HG03064 (cell line): ENCODE measurements around the gene LRRC42.
"Not testable (repeated sequence)": the region's sequence is repeated elsewhere in the genome, so short reads cannot be mapped to it uniquely, and the experiment has no call there.

ENCODE experiments used
- ATAC-seq: cut with Tn5 transposase; IDR thresholded peaks from one replicate; pipeline ENCODE4 v1.9.1; 2021; ENCODE audit warnings: low read depth; ENCODE audit not compliant: unreplicated experiment

LRRC42 gene

DNA sequence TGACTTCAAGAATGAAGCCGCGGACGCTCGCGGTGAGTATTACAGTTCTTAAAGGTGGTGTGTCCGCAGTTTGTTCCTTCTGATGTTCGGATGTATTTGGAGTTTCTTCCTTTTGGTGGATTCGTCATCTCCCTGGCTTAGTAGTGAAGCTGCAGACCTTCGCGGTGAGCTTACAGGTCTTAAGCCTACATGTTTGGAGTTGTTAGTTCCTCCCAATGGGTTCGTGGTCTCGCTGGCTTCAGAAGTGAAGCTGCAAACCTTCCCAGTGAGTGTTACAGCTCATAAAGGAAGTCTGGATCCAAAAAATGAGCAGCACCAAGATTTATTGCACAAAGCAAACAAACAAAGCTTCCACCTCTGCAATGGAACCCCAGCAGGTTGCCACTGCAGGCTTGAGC, 57.1 kb downstream of the LRRC42 start:
- ATAC-seq: no peak

DNA sequence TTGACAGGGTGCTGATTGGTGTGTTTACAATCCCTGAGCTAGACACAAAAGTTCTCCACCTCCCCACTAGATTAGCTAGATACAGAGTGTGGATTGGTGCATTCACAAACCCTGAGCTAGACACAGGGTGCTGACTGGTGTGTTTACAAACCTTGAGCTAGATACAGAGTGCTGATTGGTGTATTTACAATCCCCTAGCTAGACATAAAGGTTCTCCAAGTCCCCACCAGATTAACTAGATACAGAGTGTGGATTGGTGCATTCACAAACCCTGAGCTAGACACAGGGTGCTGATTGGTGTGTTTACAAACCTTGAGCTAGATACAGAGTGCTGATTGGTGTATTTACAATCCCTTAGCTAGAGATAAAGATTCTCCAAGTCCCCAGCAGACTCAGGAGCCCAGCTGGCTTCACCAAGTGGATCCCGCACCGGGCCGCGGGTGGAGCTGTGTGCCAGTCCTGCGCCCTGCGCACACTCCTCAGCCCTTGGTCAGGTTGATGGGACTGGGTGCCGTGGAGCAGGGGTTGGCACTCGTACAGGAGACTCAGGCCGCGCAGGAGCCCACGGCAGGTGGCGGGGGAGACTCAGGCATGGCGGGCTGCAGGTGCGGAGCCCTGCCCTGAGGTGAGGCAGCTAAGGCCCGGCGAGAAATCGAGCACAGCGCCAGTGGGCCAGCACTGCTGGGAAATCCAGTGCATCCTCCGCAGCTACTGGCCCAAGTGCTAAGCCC, 57.8 kb downstream of the LRRC42 start:
- not testable (repeated sequence) for ATAC-seq

DNA sequence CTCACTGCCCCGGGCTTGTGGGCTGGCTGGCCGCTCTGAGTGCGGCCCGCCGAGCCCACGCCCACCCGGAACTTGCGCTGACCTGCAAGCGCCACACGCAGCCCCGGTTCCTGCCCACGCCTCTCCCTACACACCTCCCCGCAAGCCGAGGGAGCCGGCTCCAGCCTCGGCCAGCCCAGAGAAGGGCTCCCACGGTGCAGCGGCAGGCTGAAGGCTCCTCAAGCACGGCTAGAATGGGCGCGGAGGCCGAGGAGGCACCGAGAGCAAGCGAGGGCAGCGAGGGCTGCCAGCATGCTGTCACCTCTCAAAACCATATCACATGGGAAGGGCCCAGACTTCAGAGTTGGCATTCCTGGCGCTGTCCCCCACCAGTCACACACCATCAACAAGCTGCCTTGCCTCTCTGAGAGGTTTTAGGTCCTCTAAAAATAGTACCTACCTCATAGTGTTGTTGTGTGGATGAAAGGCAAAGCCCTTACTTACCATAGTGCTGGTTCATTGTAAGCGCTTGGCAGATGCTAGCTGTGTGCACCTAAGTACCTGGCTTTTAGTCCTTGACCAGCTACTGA, 58.4 kb downstream of the LRRC42 start:
- no peak for ATAC-seq

DNA sequence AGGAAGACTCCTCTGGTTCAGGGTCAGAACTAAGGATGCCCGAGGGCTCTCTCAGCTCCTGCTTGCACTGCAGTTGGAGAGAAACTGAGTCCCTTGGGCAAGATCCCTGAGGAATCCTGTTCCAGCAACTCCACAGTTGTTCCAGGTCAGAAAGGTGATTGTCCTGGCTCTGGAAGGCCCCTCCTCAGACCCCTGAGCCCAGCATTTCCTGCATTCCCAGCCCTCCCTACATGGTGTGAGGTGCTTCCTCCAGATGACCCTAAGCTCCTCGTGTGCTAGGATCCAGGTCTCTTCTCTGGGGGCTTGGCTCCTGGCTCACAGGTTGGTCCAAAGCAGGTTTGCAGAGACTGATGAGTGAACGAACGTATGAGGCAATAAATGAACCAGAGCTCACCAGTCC, 60.4 kb downstream of the LRRC42 start:
- ATAC-seq: no peak

DNA sequence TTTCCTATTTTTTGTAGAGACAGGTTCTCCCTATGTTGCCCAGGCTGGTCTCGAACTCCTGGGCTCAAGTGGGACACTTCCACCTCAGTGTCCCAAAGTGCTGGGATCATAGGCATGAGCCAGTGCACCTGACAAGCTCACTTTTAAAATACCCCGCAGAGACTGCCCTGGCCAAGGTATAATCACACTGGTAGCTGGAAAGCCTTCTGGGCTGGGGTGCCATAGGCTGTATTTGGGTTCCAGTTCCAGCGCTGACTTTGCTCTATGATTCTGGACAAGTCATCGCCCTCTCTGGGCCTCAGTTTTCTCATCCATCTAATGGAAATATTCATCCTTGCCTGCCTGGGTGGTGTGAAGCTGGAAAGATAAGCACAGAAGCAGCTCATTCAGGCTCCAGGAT, 61.5 kb downstream of the LRRC42 start:
- no peak for ATAC-seq

DNA sequence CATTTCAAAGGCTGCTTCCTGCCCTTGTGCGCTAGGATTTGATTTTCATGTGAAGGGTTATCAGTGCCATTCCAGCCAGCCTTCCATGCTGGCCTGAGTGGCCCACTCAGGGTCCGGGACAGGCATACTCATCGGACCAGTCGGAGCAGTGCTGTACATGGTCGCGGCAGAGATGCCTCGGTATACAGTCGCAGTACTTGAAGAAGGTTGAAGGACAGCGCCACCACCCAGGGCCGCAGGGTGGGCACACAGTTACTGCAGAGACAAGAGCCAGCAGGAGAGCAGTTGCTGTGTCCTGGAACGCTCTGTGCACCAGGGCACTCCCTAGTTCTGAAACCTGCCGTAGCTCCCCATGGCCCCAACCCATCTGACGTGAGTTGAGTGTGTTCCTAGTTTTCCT, 62.7 kb downstream of the LRRC42 start:
- ATAC-seq: no peak

DNA sequence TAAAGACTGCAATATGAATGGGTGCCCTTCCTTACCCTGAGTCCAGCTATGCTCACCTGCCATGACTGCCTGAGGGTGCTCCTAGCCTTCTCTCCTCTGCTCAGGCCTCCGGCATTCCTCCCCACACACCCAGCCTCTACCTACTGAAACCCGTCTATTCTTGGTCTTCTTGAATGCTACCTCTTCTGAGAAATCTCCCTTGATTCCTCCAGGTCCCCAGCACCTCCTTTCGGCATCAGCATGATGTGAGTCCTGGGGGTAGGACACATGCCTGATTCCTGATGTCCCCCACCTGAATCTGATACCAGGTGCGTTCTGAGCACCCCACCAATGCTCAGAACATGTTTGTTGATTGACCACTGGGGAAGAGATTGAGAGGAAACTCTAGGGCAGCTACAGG, 63.3 kb downstream of the LRRC42 start:
- ATAC-seq: no peak

DNA sequence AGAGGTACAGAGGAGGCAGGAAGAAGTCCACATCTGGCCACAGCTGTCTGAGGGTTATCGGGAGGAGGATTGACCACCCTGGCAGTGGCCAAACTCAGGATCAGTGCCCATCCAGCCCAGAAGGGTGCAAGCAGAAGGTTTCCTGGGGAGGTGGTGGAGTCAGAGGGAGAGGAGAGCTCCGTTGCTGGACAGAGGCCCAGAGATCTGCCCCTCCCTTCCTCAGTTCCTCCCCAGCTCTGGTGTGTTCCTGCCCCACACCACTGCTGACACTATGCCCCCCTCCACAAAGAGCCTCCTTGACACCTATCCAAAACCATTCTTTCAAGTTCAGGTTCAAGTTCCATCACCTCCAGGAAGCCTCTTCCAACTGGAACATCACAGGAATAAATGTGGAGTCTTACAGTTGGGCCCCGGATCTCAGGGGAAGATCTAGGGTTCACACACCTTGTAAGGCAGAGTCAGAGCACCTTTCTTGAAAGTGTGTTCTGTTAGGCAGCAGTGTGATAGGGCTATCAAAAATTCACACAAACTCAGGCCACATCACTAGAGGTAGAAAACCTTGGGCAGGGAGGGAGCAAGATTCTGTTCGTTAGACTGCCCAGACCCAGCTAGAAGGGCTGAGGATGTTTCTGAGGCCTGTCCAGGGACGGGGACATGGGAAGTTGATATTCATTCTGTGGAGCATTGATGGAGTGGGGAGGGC, 64.4 kb downstream of the LRRC42 start:
- ATAC-seq: no peak

DNA sequence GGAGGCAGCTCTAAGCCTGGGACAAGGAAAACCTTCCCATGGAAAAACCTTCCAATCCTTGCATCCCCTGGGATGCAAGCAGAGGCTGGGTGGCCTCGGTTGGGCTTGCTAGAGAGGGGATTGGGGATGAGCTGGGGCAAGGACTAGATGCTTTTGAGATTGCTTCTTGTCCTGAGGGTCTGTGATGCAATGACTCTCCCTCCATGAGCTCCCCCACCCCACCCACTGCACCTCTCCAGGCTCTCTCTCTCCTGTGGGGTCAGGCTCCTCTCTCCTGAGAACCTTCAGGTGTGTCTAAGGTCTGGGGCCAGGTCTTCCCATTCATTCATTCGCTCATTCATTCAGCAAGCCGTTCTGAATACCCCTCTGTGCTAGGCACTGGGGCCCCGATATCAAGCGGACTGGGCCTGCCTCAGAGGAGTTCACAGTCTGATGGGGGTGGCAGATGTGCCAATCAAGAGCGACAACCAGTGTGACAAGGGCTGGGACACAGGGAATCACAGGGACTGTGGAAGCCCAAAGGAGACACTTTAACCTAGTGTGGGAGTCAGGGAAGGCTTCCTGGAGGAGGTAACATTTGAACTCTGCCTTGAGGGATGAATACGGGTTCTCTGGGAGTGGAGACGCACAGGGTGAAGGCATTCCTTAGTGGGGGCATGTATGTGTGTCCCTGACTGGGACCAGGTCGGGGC, 65.3 kb downstream of the LRRC42 start:
- ATAC-seq: no peak

DNA sequence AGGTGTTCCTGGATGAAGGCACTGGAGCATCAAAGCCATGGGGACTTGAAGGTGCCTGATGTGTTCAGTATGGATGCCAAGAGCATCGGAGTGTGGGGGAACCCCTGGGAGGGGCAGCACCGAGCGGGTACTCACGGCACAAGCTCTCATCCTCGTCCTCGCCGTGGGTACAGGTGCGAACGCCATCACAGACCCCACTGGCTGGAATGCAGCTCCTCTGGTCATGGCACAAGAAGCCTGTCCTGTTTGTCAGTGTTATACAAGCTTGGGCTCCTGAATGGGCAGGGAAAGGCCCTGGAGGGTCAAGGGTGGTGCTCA, 65.8 kb downstream of the LRRC42 start:
- no peak for ATAC-seq

DNA sequence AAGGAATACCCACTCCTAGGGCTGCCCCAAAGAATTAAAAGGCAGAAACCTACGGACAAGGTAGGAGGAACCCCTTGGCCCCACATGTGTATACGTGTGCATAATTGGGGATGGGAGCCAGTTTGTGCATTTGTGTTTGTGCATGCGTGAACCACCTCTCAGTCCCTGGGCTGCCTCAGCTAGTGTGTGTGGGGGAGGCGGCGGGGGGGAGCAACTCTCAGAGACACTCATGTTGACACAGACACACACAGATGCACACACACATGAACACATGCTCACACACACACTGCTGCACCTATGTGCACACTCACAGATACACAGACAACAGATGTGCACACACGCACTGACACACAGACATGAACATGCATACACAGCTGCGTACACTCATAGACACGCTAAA, 66.7 kb downstream of the LRRC42 start:
- no peak for ATAC-seq

DNA sequence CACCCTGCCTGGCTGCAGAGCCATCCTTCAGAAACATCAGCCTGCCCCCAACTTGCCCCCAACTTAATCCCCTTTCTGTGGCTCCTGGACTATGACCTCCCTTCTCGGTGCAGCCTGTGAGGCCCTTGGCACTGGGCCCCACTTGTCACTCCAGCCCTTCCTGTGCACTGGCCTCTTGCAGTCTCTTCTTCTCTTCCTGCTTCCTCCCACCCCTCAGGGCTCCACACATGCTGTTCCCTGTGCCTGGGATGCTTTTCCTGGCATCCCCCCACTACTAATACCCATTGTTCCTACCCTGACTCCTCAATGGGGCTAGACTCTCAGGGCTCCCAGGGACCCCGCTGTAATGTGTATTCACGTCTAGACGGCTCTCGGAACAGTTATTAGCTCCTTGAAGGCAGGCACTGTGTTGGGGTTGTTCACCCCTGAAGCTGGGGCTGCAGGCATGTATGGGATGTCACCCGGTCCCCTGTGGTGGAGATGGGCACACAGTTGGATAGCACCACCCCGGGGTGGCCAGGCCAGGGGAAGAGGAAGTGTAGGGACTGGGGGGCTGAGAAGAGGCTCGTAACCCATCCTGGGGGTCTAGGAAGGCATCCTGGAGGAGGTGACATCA, 67.4 kb downstream of the LRRC42 start:
- ATAC-seq: no peak

DNA sequence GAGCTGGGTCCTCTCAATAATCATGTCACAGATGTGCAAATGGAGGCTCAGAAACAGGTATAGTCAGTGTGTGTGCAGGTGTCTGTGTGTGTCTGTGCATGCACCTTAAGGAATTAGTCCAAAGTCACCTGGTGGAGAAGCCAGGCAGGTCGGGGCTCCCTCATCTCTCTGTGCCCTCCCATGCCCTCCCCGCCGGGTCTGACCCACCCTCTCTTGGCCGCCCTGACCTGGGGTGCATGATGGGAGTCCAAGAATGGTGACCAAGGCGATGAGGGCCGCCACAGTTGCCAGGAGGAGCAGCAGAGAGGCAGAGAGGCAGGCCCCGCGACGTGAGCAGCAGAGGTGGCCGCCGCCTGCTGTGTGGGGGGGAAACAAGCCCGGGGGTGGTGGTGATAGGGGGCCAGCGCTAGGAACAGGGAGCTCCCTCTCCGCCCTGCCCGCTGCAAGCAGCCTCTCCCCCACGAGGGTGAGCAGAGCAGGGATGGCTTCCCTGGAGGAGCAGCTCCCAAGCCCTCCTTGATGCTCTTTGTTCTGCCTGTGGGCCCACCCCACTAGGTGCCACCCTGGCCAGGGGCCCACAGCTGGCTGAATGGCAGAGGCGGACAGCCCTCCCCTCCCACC, 68.0 kb downstream of the LRRC42 start:
- ATAC-seq: no peak

DNA sequence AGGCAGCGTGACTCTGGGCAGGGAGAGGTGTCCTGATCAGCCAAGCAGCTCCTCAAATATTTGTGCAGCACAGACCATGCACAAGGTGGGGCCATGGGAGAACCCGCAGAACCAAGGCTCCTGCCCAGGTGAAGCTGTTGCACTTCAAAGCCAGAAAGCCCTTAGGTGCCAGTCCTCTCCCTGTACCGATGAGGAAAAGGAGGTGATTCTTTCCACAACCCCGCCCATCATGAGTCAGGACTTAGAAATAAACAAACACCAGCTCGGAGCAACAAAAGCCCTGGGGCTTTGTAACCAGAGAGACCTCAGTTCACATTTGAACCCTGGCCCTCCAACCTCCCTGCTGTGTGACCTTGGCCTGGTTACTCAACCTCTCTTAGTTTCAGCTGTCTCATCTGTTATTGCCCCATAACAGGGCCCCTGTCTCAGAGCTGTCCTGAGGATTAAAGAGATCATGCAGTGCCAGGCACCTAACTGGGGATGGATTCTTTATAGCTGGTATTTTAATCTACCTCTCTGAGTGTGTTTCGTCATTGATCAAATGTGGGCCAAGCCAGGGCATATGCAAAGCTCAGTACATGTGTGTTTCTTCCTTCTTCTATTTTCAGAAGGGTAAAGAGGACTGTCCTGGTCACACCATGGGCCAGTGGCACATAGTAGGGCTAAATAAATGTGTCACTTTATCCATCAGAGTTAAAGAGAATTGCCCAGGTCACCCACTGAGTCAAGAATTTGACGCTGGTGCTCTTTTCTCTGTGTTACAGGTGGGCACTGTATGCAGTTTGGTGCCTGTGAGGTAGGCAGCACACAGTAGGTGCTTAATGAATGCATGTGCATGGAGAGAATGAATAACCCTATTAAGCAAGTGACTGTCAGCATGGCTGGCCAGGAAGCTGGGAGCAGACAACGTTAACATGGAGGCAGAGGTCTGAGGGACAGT, 70.5 kb downstream of the LRRC42 start:
- ATAC-seq: no peak
